A549 (cell line): Measurements from ENCODE around the gene STK16. TPM values are rescaled to one million over a fixed set of nuclear protein-coding genes. Genes with fewer than 3 reads are reported as not detected.
"Not testable (repeated sequence)": the region's sequence is repeated elsewhere in the genome, so short reads cannot be mapped to it uniquely, and the experiment has no call there.

Experiments used
- ATAC-seq, 2 experiments: fragments of 200-7000 bp in 1 of 2; fragments of >200 bp in 1 of 2; cut with Nextera tagmentation in 1 of 2; cut with Tn5 transposase in 1 of 2; 3 replicates each; pipeline versions ENCODE4 v1.8.0 to v1.9.1; 2018 to 2020; ENCODE audit warnings: mild to moderate bottlenecking in 1 of 2, moderate library complexity in 1 of 2
- CTCF ChIA-PET: fragments of 300-600 bp; sonication (Branson Sonifier 250); formaldehyde crosslinking; extraction: SDS; loops from one replicate; lab custom pipeline; 2021; ENCODE audit warnings: antibody characterized with exemption, inconsistent platforms; lab: Yijun Ruan, JAX
- POLR2A ChIA-PET: fragments of 350-600 bp; formaldehyde crosslinking; extraction: SDS; loops from one replicate; lab custom pipeline; 2021; ENCODE audit warnings: antibody characterized with exemption, inconsistent platforms; lab: Yijun Ruan, JAX
- DNase-seq, 2 experiments: peaks; one replicate each; pipeline versions ENCODE4 v3.0.0 to v3.0.0-alpha.2; 2011 to 2016; ENCODE audit warnings: low read depth in 1 of 2, low spot score in 1 of 2
- FAIRE-seq: peaks from 2 replicates; lab custom pipeline; 2011; peaks lifted over from hg19 to GRCh38; lab: Jason Lieb, UNC
- H3K27ac ChIP-seq, 2 experiments: fragments of >200 bp; sonication (Bioruptor Twin); formaldehyde crosslinking; 3 replicates each; pipeline ENCODE4 v1.5.1; 2016 to 2017
- H3K4me1 ChIP-seq: fragments of >200 bp; sonication (Bioruptor Twin); formaldehyde crosslinking; 3 replicates; pipeline ENCODE4 v1.6.1; 2016
- H3K4me2 ChIP-seq: fragments of >200 bp; sonication (Bioruptor Twin); formaldehyde crosslinking; 3 replicates; pipeline ENCODE4 v1.6.1; 2016
- H3K4me3 ChIP-seq: fragments of >200 bp; sonication (Bioruptor Twin); formaldehyde crosslinking; 3 replicates; pipeline ENCODE4 v1.5.1; 2016
- H3K9me3 ChIP-seq: fragments of >200 bp; sonication (Bioruptor Twin); formaldehyde crosslinking; 3 replicates; pipeline ENCODE4 v1.6.1; 2016
- BCL3 ChIP-seq: fragments of >200 bp; sonication (Bioruptor Twin); formaldehyde crosslinking; IDR thresholded peaks from 3 replicates; pipeline ENCODE4 v1.6.1; 2016
- CBX8 ChIP-seq: fragments of 200-600 bp; sonication (generic); IDR thresholded peaks from 2 replicates; pipeline ENCODE4 v1.6.1; 2016
- ELK1 ChIP-seq: fragments of 150-350 bp; IDR thresholded peaks from 2 replicates; pipeline ENCODE4 v1.6.1; 2014; ENCODE audit warnings: low read depth, mild to moderate bottlenecking, low read length
- GATA3 ChIP-seq: IDR thresholded peaks from 2 replicates; pipeline ENCODE4 v1.6.1; 2012; ENCODE audit warnings: borderline replicate concordance
- JUN ChIP-seq, 2 experiments: fragments of >200 bp; sonication (Bioruptor Twin); formaldehyde crosslinking; IDR thresholded peaks; 2 replicates in 1 of 2; 3 replicates in 1 of 2; pipeline ENCODE4 v1.6.1; 2016 to 2017
- MAFK ChIP-seq: fragments of 450-650 bp; IDR thresholded peaks from 2 replicates; pipeline ENCODE4 v1.6.1; 2014; ENCODE audit not compliant: partially characterized antibody
- MAX ChIP-seq: IDR thresholded peaks from 2 replicates; pipeline ENCODE4 v1.6.1; 2012
- MYC ChIP-seq: IDR thresholded peaks from 2 replicates; pipeline ENCODE4 v1.6.1; 2012; ENCODE audit warnings: mild to moderate bottlenecking, inconsistent platforms, low read length, improper control_type of control experiment, borderline replicate concordance
- PHF8 ChIP-seq: fragments of 200-600 bp; sonication (generic); IDR thresholded peaks from 2 replicates; pipeline ENCODE4 v1.6.1; 2016; ENCODE audit warnings: low read depth, mild to moderate bottlenecking, antibody characterized with exemption, moderate library complexity, borderline replicate concordance
- POLR2A ChIP-seq: IDR thresholded peaks from 2 replicates; pipeline ENCODE4 v1.6.1; 2012; ENCODE audit warnings: mild to moderate bottlenecking, low read length
- RARB ChIP-seq: fragments of 250-450 bp; sonication (Bioruptor Pico); IDR thresholded peaks from 2 replicates; pipeline ENCODE4 v1.8.0; 2021; ENCODE audit warnings: mild to moderate bottlenecking, moderate library complexity
- RNF2 ChIP-seq: fragments of 200-600 bp; sonication (generic); IDR thresholded peaks from 2 replicates; pipeline ENCODE4 v1.6.1; 2016; ENCODE audit warnings: low read depth, mild to moderate bottlenecking, antibody characterized with exemption, moderate library complexity, borderline replicate concordance
- SMC3 ChIP-seq: fragments of >200 bp; sonication (Bioruptor Twin); formaldehyde crosslinking; IDR thresholded peaks from 3 replicates; pipeline ENCODE4 v1.6.1; 2018; ENCODE audit warnings: inconsistent platforms
- ZC3H11A ChIP-seq: fragments of 450-650 bp; IDR thresholded peaks from 2 replicates; pipeline ENCODE4 v1.6.1; 2014; ENCODE audit warnings: antibody characterized with exemption, mild to moderate bottlenecking
- WGBS: methylation state at CpG from one replicate; pipeline ENCODE4 v1.1.6; 2017; ENCODE audit errors: missing lambda C conversion rate; 5-methylcytosine and 5-hydroxymethylcytosine counted together
- polyA plus RNA-seq, 4 experiments: library from polyadenylated mRNA; depleted of rRNA in 3 of 4; stranded (reverse); fragments of >200 nt; fragmentation: RNase III in 1 of 4; extraction: RNeasy Plus Mini Kit Qiagen cat#74134 plus additional on column Dnase treatment in 1 of 4; gene quantifications; 2 replicates in 3 of 4; 3 replicates in 1 of 4; pipeline ENCODE4 v1.2.3, GENCODE V29; 2011 to 2017

The STK16 gene
- polyA plus RNA-seq, 2 of the 4 experiments (the other 2 are of a cell fraction): 37.0 to 43.3 TPM

GRCh38 chr2:219253753-219254589 lies 8.7 kb downstream of the STK16 start, which contains the start of gene TUBA4A:
TUBA4A (minus strand) TSS chr2:219253918; CDS start chr2:219253858, 60 bp downstream.
- no peak for FAIRE-seq
- Histone ChIP-seq H3K4me2 (peak within 1 kb of the TSS; percentile 96), H3K4me1 (peaks cover 37% of the 10 kb centered on the region), H3K9me3 (no peaks in the 10 kb centered on the region), H3K4me3 (peak within 1 kb of the TSS; percentile 71), H3K27ac (peak within 1 kb of the TSS; percentile 90)
- ATAC-seq: peak; percentile 62 to 82
- peak; percentile 92 for TF ChIP-seq BCL3
- TF ChIP-seq POLR2A: peak; percentile 99
- TF ChIP-seq RNF2: 0 out of 2 replicates have a peak, but pooled peaks have one; percentile 50
- peak; percentile 60 to 81; a peak in 3 of 5 replicates for TF ChIP-seq JUN (IDR thresholded peaks at IDR 0.05)
- no peak for TF ChIP-seq ELK1
- TF ChIP-seq ZC3H11A: no peak
- peak; percentile 17; the same call in 1 of the 3 replicates for TF ChIP-seq SMC3
- TF ChIP-seq MAX: peak; percentile 10; the same call in 1 of the 2 replicates
- peak; percentile 44; the same call in 1 of the 2 replicates for TF ChIP-seq PHF8
- TF ChIP-seq MAFK: no peak
- 0 out of 2 replicates have a peak, but pooled peaks have one; percentile 17 for TF ChIP-seq GATA3
- 0 out of 2 replicates have a peak, but pooled peaks have one; percentile 55 for TF ChIP-seq RARB
- TF ChIP-seq CBX8: no peak
- WGBS: 2% methylated on average over 7 of the region's 76 CpGs
- ChIA-PET POLR2A (interaction anchor here (0.8 to 4.5 kb wide), 8 partner anchors 9 to 77 kb away, joined by 3 to 65 read pairs (median 6); partner anchors contain the start of genes ANKZF1, ATG9A, CNPPD1 and DNAJB2), CTCF (interaction anchor here (0.9 to 12.6 kb wide), 8 partner anchors 9 to 256 kb away, joined by 3 to 241 read pairs (median 6); partner anchors contain the start of genes ANKZF1, ATG9A, DNAJB2 and GLB1L)
- peak; percentile 81 to 83 for DNase-seq

GRCh38 chr2:219254590-219255201 lies 9.4 kb downstream of the STK16 start:
- H3K4me3 ChIP-seq: peak overlapping the region; percentile 71
- peaks cover 32% of the 10 kb centered on the region for H3K4me1 ChIP-seq
- FAIRE-seq (no peak), DNase-seq (no peak), ATAC-seq (peak; percentile 5 to 17; a peak in 4 of 6 replicates)
- TF ChIP-seq RNF2: 0 out of 2 replicates have a peak, but pooled peaks have one; percentile 15
- no peak for TF ChIP-seq MYC
- ChIA-PET POLR2A (interaction anchor here (0.9 to 4.5 kb wide), 3 partner anchors 19 to 40 kb away, joined by 5 to 65 read pairs (median 51); partner anchors contain the start of gene DNAJB2), CTCF (interaction anchor here (1.3 to 12.6 kb wide), 7 partner anchors 8 to 40 kb away, joined by 3 to 241 read pairs (median 6); partner anchors contain the start of genes ANKZF1, ATG9A, DNAJB2 and GLB1L)
- WGBS: 48% methylated on average over 9 of the region's 12 CpGs
- peak overlapping the region; percentile 73 to 90 for H3K27ac ChIP-seq
- peak overlapping the region; percentile 96 for H3K4me2 ChIP-seq
- H3K9me3 ChIP-seq: no peaks in the 10 kb centered on the region

- POLR2A ChIA-PET, DNase-seq, H3K9me3 ChIP-seq, H3K4me3 ChIP-seq, FAIRE-seq, H3K4me2 ChIP-seq, ATAC-seq, H3K27ac ChIP-seq, H3K4me1 ChIP-seq: not testable (repeated sequence)
- whole genome bisulfite sequencing: 82% methylated on average over 10 of the region's 10 CpGs
- CTCF ChIA-PET: interaction anchor here (0.8 to 12.6 kb wide), 5 partner anchors 8 to 139 kb away, joined by 3 to 214 read pairs (median 3); partner anchors contain the start of gene DNAJB2
- TF ChIP-seq ZC3H11A: peak; percentile 72
Measured at GRCh38 chr2:219258942-219259341, 13.7 kb downstream of the STK16 start.
